Parathyroid adenoma (tissue), 2 donors: ENCODE measurements around the gene DNAI2.

ENCODE experiments used
- H2AFZ ChIP-seq: fragments of 300-600 bp; sonication (generic); one replicate; pipeline ENCODE4 v1.7.0; 2017; ENCODE audit warnings: antibody characterized with exemption, mild to moderate bottlenecking
- H3K27ac ChIP-seq: fragments of 300-600 bp; sonication (generic); one replicate; pipeline ENCODE4 v1.7.0; 2017
- H3K27me3 ChIP-seq: fragments of 300-600 bp; sonication (generic); one replicate; pipeline ENCODE4 v1.7.0; 2017; ENCODE audit warnings: low read length; ENCODE audit not compliant: control insufficient read depth, insufficient read depth
- H3K36me3 ChIP-seq: fragments of 300-600 bp; sonication (generic); one replicate; pipeline ENCODE4 v1.7.0; 2017; ENCODE audit warnings: low read length; ENCODE audit not compliant: control insufficient read depth, insufficient read depth
- H3K4me1 ChIP-seq: fragments of 300-600 bp; sonication (generic); one replicate; pipeline ENCODE4 v1.7.0; 2017; ENCODE audit warnings: control low read depth
- H3K4me2 ChIP-seq: fragments of 300-600 bp; sonication (generic); one replicate; pipeline ENCODE4 v1.7.0; 2017; ENCODE audit warnings: low read length
- H3K4me3 ChIP-seq: fragments of 300-600 bp; sonication (generic); one replicate; pipeline ENCODE4 v1.7.0; 2017; ENCODE audit warnings: low read depth, low read length
- H3K79me2 ChIP-seq: fragments of 300-600 bp; sonication (generic); one replicate; pipeline ENCODE4 v1.7.0; 2017; ENCODE audit warnings: control low read depth
- H3K9ac ChIP-seq: fragments of 300-600 bp; sonication (generic); one replicate; pipeline ENCODE4 v1.7.0; 2017; ENCODE audit warnings: mild to moderate bottlenecking
- H3K9me3 ChIP-seq: fragments of 300-600 bp; sonication (generic); one replicate; pipeline ENCODE4 v1.7.0; 2017; ENCODE audit warnings: low read length; ENCODE audit not compliant: control insufficient read depth
- TF ChIP-seq, protein P1 (sequence below): fragments of 300-600 bp; sonication (generic); IDR thresholded peaks from one replicate; pipeline ENCODE4 v1.7.0; 2017; ENCODE audit warnings: antibody characterized with exemption, mild to moderate bottlenecking
- donor health status: primary hyperparathyroidism.

The DNAI2 gene

GRCh38 chr17:74342224-74342623, 68.2 kb downstream of the DNAI2 start:
- Histone ChIP-seq H3K9ac (no peak overlapping the region), H3K27me3 (no peaks in the 10 kb centered on the region)

GRCh38 chr17:74343121-74343520, 69.1 kb downstream of the DNAI2 start:
- Histone ChIP-seq H3K27ac (no peak overlapping the region), H3K9me3 (no peaks in the 10 kb centered on the region), H3K27me3 (no peaks in the 10 kb centered on the region), H3K9ac (no peak overlapping the region), H3K36me3 (no peaks in the 10 kb centered on the region), H3K4me3 (no peak overlapping the region), H3K4me2 (no peak overlapping the region), H2AFZ (no peak overlapping the region), H3K79me2 (no peaks in the 10 kb centered on the region), H3K4me1 (no peaks in the 10 kb centered on the region)
- TF ChIP-seq, protein P1, sequence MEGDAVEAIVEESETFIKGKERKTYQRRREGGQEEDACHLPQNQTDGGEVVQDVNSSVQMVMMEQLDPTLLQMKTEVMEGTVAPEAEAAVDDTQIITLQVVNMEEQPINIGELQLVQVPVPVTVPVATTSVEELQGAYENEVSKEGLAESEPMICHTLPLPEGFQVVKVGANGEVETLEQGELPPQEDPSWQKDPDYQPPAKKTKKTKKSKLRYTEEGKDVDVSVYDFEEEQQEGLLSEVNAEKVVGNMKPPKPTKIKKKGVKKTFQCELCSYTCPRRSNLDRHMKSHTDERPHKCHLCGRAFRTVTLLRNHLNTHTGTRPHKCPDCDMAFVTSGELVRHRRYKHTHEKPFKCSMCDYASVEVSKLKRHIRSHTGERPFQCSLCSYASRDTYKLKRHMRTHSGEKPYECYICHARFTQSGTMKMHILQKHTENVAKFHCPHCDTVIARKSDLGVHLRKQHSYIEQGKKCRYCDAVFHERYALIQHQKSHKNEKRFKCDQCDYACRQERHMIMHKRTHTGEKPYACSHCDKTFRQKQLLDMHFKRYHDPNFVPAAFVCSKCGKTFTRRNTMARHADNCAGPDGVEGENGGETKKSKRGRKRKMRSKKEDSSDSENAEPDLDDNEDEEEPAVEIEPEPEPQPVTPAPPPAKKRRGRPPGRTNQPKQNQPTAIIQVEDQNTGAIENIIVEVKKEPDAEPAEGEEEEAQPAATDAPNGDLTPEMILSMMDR, result no peak

More at GRCh38 chr17:74342224-74342623, 68.2 kb downstream of the DNAI2 start:
- H3K4me3 ChIP-seq, result no peak overlapping the region
- no peak overlapping the region for H3K4me2 ChIP-seq
- no peaks in the 10 kb centered on the region for H3K4me1 ChIP-seq
- H3K27ac ChIP-seq, result no peak overlapping the region
- TF ChIP-seq, protein P1, result no peak
- no peaks in the 10 kb centered on the region for H3K9me3 ChIP-seq
- H3K79me2 ChIP-seq, result no peaks in the 10 kb centered on the region
- no peaks in the 10 kb centered on the region for H3K36me3 ChIP-seq
- H2AFZ ChIP-seq, result no peak overlapping the region

- no peaks in the 10 kb centered on the region for H3K79me2 ChIP-seq
- H3K4me2 ChIP-seq, result no peak overlapping the region
- H3K27ac ChIP-seq, result no peak overlapping the region
- no peaks in the 10 kb centered on the region for H3K27me3 ChIP-seq
- no peaks in the 10 kb centered on the region for H3K36me3 ChIP-seq
- no peak overlapping the region for H3K4me3 ChIP-seq
- no peaks in the 10 kb centered on the region for H3K9me3 ChIP-seq
- H3K9ac ChIP-seq, result no peak overlapping the region
- H2AFZ ChIP-seq, result no peak overlapping the region
- H3K4me1 ChIP-seq, result no peaks in the 10 kb centered on the region
- TF ChIP-seq, protein P1, result no peak
Observed at GRCh38 chr17:74343526-74344284, 69.7 kb downstream of the DNAI2 start.

GRCh38 chr17:74344658-74345057, 70.6 kb downstream of the DNAI2 start:
- no peaks in the 10 kb centered on the region for H3K9me3 ChIP-seq
- no peak overlapping the region for H3K9ac ChIP-seq
- H3K27ac ChIP-seq, result no peak overlapping the region
- H3K27me3 ChIP-seq, result no peaks in the 10 kb centered on the region
- H3K79me2 ChIP-seq, result no peaks in the 10 kb centered on the region
- TF ChIP-seq, protein P1, result no peak
- H3K36me3 ChIP-seq, result no peaks in the 10 kb centered on the region
- H2AFZ ChIP-seq, result no peak overlapping the region
- no peak overlapping the region for H3K4me3 ChIP-seq
- no peaks in the 10 kb centered on the region for H3K4me1 ChIP-seq
- H3K4me2 ChIP-seq, result no peak overlapping the region
